Activated CD8-positive, alpha-beta T cell treated with anti-CD3 and anti-CD28 coated beads for 36 hours (primary cell): Measurements from ENCODE around the gene WNT9A. TPM values are rescaled to one million over a fixed set of nuclear protein-coding genes. Genes with fewer than 3 reads are reported as not detected.

ENCODE experiments used
- ATAC-seq: fragments of 200-7000 bp; cut with Tn5 transposase; one replicate; pipeline ENCODE4 v1.10.0; 2021; ENCODE audit warnings: mild to moderate bottlenecking, moderate library complexity
- CTCF ChIA-PET: fragments of 350-600 bp; sonication (Branson Sonifier 250); formaldehyde crosslinking; loops from one replicate; lab custom pipeline; 2021; ENCODE audit warnings: antibody characterized with exemption; lab: Charles Lee
- POLR2A ChIA-PET: fragments of 350-600 bp; sonication (Branson Sonifier 250); formaldehyde crosslinking; loops from one replicate; lab custom pipeline; 2021; ENCODE audit warnings: antibody characterized with exemption; lab: Charles Lee
- DNase-seq: peaks from one replicate; pipeline ENCODE4 v3.0.0-alpha.2; 2020
- H3K27ac Mint-ChIP-seq: one replicate; pipeline ENCODE4 v1.8.0; 2021; ENCODE audit warnings: mild to moderate bottlenecking, mixed read lengths
- H3K27me3 Mint-ChIP-seq: one replicate; pipeline ENCODE4 v1.8.0; 2021; ENCODE audit warnings: mixed read lengths
- H3K36me3 Mint-ChIP-seq: one replicate; pipeline ENCODE4 v1.8.0; 2021; ENCODE audit warnings: low read depth, mixed read lengths
- H3K4me1 Mint-ChIP-seq: one replicate; pipeline ENCODE4 v1.8.0; 2021; ENCODE audit warnings: low read depth, mixed read lengths
- H3K4me3 Mint-ChIP-seq: one replicate; pipeline ENCODE4 v1.8.0; 2021; ENCODE audit warnings: mild to moderate bottlenecking, moderate library complexity, mixed read lengths
- H3K9me3 Mint-ChIP-seq: one replicate; pipeline ENCODE4 v1.8.0; 2021; ENCODE audit warnings: mixed read lengths
- intact Hi-C: fragments of 100-400 bp; cut with micrococcal nuclease; formaldehyde crosslinking; loops from one replicate; pipeline ENCODE4 v1.10.0; 2022
- total RNA-seq, 2 experiments: library from RNA; stranded (reverse); gene quantifications; one replicate each; pipeline ENCODE4 v1.2.3, GENCODE V29; 2021
- TF ChIP-seq, protein P1 (sequence below): fragments of 200-600 bp; IDR thresholded peaks from one replicate; pipeline ENCODE4 v1.8.0; 2022; ENCODE audit warnings: antibody characterized with exemption, mild to moderate bottlenecking

WNT9A gene
- total RNA-seq, 2 experiments from 2014 or later, result not detected

DNA sequence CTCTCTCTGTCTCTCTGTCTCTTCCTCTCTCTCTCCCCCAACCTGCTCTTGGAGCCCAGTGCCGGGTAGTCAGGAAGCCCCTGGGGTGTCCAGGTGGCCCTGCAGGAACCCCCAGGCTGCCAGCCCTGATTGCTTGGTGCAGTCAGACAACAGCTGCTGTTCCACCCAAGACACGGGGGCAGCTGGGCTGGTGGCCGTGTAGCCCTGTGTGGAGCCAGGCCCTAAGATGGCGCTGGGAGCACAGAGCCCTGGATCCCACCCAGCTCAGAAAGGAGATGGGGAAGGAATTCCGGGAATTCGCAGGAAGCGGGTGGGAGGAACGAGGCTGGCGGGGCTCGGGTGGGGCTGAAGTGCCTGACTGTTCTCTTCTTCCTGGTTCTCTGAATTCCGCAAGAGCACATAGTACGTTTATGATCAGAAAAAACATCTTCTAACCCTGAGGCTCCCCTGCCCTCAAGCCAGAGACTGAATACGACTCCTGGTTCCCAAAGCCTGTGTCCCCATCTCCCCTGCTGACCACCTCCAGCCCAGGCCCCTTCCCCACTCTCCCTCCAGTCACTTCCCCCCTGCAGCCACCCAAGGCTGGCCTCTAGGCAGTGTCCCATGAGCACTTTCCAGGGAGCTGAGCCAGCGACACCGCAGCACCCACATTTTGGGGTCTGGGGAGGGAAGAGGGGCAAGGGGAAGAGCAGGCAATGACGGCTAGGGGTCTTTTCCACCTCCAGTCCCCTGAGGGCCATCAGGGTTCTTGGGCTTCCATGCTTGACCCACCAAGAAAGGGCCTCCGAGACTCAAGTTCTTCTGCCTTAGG, 55.0 kb downstream of the WNT9A start:
- no peak for DNase-seq

DNA sequence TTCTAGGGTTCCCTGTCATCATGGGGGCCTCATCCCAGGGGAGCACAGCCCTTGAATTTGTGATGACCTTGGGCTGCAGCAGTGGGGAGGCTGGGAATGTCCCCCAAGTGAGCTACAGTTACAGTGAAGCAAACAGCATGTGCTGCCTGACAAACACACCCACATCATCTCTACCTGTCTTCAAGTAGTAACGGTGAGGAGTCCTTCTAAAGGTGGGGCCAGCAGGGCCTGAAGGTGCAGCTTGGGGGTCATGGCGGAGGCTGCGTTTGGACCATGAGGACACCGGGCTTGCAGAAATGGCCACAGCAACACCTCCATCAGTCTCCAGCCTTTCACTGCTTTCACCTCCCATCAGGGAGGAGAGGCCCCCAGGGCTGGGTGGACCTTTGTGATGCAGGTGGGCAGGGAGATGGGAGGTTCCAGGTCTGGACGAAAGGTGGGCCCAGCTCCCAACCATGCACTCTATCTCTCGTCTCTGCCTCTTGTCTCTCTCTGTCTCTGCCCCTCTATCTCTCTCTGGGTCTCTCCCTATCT, 55.7 kb downstream of the WNT9A start:
- Mint-ChIP-seq H3K4me3 (no peak overlapping the region), H3K27ac (no peak overlapping the region), H3K9me3 (no peaks in the 10 kb centered on the region), H3K36me3 (no peaks in the 10 kb centered on the region), H3K4me1 (peaks cover 4% of the 10 kb centered on the region), H3K27me3 (no peaks in the 10 kb centered on the region)
- ATAC-seq (no peak), DNase-seq (peak; percentile 1)
- ChIA-PET CTCF (no interaction called here), POLR2A (interaction anchor here (0.6 kb wide), 1 partner anchor 675 kb away, joined by 3 read pairs; no protein-coding TSS in a partner anchor)
- intact Hi-C loops, result no loop called here
- TF ChIP-seq, protein P1, sequence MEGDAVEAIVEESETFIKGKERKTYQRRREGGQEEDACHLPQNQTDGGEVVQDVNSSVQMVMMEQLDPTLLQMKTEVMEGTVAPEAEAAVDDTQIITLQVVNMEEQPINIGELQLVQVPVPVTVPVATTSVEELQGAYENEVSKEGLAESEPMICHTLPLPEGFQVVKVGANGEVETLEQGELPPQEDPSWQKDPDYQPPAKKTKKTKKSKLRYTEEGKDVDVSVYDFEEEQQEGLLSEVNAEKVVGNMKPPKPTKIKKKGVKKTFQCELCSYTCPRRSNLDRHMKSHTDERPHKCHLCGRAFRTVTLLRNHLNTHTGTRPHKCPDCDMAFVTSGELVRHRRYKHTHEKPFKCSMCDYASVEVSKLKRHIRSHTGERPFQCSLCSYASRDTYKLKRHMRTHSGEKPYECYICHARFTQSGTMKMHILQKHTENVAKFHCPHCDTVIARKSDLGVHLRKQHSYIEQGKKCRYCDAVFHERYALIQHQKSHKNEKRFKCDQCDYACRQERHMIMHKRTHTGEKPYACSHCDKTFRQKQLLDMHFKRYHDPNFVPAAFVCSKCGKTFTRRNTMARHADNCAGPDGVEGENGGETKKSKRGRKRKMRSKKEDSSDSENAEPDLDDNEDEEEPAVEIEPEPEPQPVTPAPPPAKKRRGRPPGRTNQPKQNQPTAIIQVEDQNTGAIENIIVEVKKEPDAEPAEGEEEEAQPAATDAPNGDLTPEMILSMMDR, result no peak

More for the DNA sequence above, 55.0 kb downstream of the WNT9A start:
- Mint-ChIP-seq H3K27me3 (no peaks in the 10 kb centered on the region), H3K27ac (no peak overlapping the region), H3K4me3 (no peak overlapping the region), H3K36me3 (no peaks in the 10 kb centered on the region), H3K4me1 (peaks cover 6% of the 10 kb centered on the region), H3K9me3 (no peaks in the 10 kb centered on the region)
- intact Hi-C loops, result no loop called here
- ChIA-PET POLR2A (interaction anchor here (0.6 kb wide), 1 partner anchor 675 kb away, joined by 3 read pairs; no protein-coding TSS in a partner anchor), CTCF (no interaction called here)
- TF ChIP-seq, protein P1, result no peak
- ATAC-seq, result no peak

DNA sequence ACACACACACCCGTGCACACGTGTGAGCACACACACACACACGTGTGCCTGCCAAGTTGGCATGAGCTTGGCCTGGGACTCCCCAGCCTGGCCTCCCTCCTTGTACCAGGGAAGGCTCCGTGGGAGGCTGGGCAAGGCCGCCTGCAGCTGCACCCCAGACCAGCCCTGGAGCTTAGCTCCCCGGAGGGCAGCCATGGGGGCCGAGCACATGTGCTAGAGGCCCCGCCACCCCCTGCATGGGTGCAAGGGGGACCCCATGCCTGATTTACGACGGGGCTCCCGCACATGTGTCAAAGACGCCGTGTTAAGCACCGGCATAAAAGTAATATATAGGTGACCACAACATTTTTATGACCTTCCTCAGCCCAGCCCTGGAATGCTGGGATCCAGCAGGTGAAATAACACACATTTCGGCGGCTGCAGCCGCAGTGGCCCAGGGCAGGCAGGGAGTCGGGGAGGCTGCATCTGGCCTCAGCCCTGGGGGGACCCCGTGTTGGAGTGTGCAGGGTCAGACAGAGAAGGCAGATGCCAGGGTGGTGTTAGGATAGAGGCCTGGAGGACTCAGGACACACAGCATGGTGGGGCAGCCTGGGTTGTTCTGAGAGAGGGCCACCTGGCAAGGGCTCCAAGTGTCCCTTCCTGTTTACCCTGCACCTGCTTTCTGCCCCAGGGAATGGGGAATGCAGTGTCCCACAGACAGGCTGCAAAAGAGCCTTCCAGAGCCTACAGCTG, 56.3 kb downstream of the WNT9A start:
- CTCF ChIA-PET, result no interaction called here
- Mint-ChIP-seq H3K36me3 (no peaks in the 10 kb centered on the region), H3K4me3 (no peak overlapping the region), H3K9me3 (no peaks in the 10 kb centered on the region), H3K27me3 (no peaks in the 10 kb centered on the region), H3K27ac (no peak overlapping the region), H3K4me1 (peaks cover 7% of the 10 kb centered on the region)
- POLR2A ChIA-PET, result no interaction called here
- TF ChIP-seq, protein P1, result no peak
- intact Hi-C loops, result no loop called here
- ATAC-seq (no peak), DNase-seq (peak; percentile 0)

DNA sequence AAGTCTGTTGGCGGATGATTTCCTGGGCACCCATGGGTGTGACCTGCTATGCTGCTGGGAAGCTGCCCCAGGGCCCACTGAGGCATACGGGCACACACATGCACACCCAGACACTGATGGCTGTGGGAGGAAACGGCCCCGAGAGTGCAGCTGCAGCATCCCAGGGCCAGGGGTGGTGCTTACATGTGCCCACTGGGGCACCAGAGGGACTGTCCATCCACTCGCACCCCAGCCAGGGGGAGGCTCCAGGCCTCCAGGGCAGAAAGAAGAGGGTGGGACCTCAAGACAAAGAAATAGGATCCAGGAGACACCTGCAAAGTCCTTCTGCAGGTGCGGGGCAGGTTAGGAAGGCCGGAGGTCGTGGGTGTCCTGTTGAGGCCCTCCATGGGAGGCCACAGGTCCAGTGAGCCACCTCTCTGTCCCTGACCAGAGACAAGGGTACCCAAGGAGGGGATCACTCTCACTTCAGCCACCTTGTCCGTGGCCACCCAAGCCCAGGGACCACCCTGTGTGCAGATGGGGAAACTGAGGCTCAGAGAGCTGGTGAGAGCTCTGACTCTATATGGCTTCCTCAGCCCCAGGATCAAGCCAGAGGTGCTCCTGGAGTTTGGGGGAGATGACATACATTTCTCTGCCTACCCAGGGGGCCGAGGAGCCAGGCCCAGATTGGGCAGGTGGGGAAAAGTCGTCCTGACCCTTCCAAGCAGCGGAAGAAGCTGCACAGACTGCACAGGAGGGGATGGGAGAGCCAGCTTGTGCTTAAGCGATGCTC, 57.1 kb downstream of the WNT9A start:
- no peak overlapping the region for H3K27ac Mint-ChIP-seq
- no peak overlapping the region for H3K4me3 Mint-ChIP-seq
- intact Hi-C loops, result no loop called here
- H3K9me3 Mint-ChIP-seq, result no peaks in the 10 kb centered on the region
- ChIA-PET CTCF (no interaction called here), POLR2A (no interaction called here)
- no peaks in the 10 kb centered on the region for H3K36me3 Mint-ChIP-seq
- DNase-seq (peak; percentile 1), ATAC-seq (no peak)
- peaks cover 13% of the 10 kb centered on the region for H3K4me1 Mint-ChIP-seq
- TF ChIP-seq, protein P1, result no peak
- H3K27me3 Mint-ChIP-seq, result no peaks in the 10 kb centered on the region
